WI38 (cell line): ENCODE results near the gene ZNF740.

Experiments used
- H3K4me3 ChIP-seq: 2 replicates; pipeline ENCODE4 v1.5.1; 2011; ENCODE audit warnings: low read depth, mild to moderate bottlenecking, control low read depth, low read length
- CTCF ChIP-seq: IDR thresholded peaks from 2 replicates; pipeline ENCODE4 v1.5.1; 2012; ENCODE audit warnings: low read depth, mild to moderate bottlenecking, control low read depth, low read length

ZNF740 gene

GRCh38 chr12:53236443-53237111 lies 56.1 kb downstream of the ZNF740 start:
- TF ChIP-seq CTCF = no peak
- no peak overlapping the region for H3K4me3 ChIP-seq

- TF ChIP-seq CTCF = no peak
- H3K4me3 ChIP-seq = no peak overlapping the region
Measured at GRCh38 chr12:53239643-53240258, 59.2 kb downstream of the ZNF740 start.

GRCh38 chr12:53241623-53242412 lies 61.3 kb downstream of the ZNF740 start:
- TF ChIP-seq CTCF = no peak
- no peak overlapping the region for H3K4me3 ChIP-seq

GRCh38 chr12:53244337-53244736 lies 63.8 kb downstream of the ZNF740 start:
- no peak overlapping the region for H3K4me3 ChIP-seq
- TF ChIP-seq CTCF = no peak
